ENCODE data around the gene LRP8.

The LRP8 gene

DNA sequence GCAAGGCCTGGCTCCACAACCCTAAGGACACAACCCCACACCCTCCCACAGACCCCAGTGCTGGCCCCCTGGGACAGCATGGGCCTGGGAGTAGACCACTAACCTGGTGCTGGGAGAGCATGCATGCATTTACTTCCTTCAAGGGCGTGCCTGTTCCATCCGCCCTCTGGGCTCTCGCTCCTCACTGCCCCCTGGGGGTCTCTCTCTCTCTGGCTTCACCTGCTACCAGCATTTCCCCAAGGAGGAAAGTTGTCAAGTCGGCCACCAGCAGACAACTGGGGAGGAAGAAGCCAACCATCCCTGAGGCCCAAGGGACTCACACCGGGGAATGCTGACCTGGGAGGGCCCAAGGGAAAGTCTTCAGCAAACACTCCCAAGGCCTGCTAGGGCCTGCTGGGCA is 6.5 kb downstream of the LRP8 start:
- DNase-seq: no peak

DNA sequence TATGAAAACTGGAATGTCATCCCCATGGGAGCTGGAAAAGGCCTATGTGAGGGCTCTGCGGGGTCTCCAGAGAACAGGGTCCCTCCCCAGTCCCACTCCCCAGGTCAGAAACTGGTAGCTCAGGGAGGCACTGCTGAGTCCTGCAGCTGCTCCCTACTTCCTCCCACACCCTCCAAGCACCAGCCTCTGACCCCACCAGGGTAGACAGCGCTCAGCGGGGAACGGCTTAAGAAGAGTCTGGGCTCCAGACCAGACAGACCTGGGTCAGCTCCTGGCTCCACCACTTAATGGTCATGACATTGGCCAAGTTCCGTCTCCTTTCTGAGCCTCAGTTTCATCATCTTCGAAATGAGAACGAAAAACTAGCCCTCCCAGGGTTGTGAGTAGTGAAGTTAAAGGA is 7.2 kb downstream of the LRP8 start:
- DNase-seq: no peak

DNA sequence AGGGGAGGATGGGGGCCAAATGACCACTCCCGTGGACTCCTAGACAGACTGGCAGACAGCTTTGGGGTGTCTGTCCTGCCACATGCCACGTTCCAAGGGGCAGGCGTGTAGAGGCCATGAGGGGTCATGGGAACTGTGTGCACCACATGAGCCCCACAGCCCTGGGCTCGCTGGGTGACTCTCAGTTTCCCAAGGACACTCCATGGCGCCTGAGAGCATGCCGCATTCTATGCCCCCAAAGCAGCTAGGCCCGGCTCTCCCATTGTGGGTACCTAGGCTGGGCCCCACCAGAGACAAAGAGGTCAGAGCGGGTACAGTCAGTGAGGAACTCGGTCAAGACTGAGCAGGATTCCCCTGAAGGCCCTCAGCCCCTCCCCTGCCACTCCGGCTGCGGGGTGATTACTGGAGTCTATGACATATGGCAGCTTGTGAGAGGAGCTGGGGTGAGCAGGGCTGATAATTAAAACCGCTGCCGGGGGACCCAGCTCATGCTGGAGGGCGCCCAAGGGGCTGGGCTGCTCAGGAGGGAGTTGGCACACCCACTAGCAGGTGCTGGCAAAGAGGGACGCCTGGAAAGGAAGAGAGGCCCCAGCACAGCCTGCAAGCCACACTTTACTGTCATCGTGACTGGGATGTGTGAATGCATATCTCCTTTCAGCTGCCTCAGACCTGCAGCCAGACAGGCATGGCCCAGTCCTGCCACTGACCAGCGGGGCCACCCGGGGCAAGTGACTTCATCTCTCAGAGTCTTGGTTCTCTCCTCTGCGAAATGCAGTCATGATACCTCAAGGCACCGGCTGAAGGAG is 8.4 kb downstream of the LRP8 start:
- no peak for DNase-seq

DNA sequence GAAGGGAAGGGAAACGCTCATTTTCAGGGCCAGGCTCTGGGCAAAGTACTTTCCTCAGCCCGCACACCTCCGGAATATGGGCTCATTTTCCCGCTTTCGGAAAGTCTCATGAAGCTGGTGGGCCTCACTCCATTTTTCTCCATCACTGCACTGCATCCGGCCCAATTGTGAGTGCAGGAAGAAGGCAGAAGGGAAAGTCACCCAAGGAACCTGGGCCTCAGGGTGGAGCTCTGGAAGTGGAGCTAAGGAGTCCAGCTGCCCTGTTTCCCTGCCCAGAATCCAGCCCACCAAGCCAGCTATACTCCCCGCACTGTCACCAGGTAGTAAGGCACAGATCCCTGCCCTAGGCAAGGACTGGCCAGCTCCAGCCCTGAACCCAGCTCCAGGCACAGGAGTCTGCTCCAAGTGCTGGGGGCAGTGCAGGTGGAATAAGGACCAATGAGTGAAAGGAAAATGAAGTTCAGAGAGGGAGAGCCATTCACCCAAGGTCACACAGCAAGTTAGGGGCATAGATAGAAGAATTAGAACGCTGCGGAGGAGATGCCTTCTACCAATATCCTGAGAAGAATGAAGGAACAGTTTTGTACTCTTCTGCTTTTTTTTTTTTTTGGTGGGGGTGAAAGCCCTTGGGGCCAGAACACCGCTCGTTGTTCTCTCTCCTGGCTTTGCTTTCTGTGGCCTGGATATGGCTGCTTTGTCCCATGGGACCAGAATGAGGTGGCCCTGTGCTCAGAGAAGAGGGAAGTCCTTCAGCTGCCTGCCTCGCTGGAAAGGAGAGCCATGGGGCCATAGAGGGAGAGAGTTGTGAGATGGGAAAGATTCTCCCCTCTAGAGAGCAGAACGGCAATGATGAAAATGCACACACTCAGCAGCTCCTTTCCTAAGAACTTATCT is 10.0 kb downstream of the LRP8 start:
- DNase-seq: no peak

DNA sequence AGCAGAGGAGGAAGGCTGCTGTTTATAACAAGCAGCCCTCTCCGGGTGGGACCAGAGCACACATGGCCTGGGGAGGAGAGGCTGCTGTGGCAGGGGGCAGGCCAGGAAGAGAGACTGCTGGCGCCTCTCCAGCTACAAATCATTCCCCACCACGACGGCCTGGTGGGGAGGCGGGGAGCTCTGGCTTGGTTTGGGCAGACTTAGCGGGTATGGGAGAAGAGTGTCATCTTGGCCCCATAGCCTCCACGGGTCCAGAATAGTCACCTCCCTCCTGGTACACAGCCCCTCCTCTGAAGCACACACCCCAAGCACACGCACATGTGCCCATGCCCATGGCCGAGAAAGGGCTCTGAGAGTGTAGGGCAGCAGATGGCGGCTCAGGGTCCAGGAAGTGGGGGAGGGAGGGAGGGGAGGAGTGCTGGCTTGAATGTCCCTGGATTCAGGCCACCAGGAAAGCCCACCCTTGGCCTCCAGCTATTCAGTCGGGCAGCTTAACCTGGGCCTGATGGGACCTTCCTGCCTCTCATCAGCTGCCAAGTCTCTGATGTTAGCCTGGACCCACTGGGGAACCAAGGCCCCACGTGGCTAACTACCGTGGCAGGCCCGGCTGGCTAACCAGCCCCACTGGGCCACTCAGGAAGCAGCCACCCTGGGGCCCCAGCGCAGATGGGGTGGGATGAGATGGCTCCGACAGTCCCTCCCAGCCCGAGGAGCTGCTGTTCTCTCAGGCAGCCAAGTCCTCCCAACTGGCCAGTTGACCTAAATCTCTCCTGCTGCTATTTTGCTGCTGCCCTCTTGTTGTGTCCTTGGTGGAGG is 10.9 kb downstream of the LRP8 start:
- no peak for DNase-seq

DNA sequence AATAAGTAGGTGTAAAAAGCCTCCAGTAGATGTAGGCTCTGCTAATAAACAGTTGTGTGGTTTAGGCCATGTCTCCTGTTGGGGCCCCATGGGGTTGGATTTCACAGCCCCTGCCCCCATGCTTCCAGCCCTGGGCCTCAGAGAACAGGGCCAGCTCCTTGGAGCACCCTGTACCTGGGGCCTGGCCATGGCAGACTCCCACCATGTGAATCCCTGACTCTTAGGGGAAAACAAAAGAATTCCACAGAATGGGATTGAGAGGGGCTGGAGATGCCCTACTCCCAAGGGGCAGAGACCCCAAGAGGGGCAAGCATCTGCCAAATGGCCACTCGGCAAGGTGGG is 11.5 kb downstream of the LRP8 start:
- no peak for DNase-seq

DNA sequence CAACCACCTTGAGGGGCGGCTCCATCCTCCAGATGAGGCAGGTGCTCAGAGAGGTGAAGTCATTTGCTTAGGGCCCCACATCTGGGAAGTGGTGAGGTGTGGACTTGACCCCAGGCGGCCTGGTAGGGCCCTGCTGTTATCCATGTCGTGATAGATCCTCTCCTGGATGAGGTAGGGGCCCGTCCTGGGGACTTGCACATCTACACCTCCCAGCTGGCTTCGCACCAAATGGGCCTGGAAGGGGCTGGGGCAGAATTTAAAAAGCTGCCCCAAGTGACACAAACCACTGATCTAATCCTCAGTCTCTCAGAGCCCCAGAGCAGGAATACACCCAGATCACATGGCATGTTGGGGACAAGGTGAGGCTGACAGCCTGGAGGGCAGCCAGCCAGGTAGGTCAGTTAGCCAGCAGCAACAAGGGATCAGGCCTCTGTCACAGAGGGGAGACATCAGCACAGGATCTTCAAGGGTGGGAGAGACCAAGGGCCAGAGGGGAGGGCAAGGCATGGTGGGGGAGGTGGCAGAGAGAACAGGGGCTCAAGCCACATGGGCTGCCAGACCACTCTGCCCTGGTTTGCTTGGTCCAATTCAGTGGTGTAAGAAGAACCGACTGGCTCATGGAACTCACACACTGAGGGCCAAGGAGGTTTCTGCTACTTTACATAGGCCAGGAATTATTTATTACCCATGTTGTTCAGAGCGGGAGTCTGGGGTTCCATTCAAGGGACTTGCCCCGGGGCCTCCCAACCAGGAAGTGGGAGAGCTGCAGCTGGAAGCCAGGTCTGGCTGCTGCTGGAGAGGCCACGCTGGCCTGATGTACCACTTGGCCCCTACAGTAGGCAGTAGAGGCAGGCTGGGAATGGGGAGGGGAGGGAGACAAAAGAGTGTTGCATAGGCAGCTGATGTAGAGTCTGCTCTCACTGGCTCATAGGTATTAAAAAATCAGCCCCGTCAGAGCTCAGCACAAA is 12.1 kb downstream of the LRP8 start:
- no peak for DNase-seq

DNA sequence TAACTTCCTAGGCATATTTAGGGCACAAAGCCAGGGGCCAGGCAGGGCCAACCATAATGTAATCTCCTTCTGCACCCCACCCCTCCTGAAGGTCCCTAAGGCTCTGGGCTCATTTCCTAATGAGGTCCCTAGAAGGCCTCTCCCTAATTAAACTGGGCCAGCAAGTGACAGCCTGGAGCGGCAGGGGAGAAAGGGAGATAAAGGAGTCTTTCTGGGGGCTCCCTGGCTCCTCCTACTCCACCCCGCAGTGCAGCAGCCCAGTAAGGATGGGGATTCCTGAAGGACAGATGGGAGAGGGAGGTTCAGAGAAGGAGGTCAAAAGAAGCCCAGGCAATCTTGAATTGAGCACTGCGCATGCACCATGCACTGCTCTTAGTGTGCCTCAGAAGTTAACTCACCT is 12.8 kb downstream of the LRP8 start:
- DNase-seq: no peak

DNA sequence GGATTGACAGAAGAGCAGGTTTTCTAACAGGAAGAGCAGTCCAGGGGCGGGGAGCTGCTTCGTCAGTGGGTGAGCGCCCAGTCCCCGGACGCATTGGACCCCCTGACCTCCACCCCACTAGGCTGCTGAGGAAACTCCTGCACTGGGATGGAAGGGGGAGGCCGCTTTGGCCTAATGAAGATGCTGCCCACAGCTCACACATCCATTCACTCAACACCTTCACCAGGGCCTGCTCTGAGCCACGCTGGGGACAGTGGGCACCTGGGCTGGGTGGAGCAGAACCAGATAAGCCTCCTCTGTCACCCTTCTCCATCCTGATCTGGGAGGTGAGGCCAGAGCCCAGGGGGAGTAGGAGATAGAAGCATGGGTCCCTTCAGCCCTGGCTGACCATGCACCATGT is 13.3 kb downstream of the LRP8 start:
- DNase-seq: no peak

DNA sequence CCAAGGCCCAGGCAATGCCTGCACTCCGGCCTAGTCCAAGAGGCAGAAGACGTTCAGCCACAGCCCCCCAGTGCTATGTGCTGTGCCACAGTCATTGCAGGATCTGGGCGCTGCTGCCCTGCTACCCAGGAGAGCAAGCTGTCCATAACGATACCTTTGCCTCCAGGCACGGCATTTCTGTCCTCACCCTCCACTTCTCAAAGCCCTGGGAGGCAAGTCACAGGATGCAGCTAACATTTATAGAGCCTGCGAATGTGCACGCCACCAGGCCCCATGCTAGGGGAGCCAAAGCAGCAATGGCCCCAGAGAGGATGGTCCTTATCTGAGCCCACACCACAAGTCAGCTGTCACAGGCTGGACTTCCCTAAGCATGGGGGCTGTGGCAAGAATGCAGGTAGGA is 13.8 kb downstream of the LRP8 start:
- DNase-seq: no peak

DNA sequence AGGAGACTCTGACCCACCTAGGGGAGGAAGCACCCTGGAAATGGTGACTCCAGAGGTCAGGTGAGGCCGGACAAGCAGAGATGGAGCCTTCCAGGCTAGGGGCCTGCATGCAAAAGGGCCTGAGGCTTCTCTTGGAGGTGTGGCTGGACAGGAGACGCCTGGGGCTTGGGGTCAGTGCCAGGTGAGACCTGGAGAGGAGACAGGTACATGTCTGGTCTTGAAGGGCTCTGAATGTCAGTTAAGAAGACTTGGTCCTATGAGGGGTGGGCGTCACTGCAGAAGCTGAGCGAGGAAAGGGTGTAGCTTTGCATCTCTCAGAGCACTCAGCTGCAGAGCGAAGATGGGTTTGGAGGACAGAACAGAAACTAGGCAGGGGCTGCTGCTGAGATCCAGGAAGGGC is 14.3 kb downstream of the LRP8 start:
- no peak for DNase-seq

DNA sequence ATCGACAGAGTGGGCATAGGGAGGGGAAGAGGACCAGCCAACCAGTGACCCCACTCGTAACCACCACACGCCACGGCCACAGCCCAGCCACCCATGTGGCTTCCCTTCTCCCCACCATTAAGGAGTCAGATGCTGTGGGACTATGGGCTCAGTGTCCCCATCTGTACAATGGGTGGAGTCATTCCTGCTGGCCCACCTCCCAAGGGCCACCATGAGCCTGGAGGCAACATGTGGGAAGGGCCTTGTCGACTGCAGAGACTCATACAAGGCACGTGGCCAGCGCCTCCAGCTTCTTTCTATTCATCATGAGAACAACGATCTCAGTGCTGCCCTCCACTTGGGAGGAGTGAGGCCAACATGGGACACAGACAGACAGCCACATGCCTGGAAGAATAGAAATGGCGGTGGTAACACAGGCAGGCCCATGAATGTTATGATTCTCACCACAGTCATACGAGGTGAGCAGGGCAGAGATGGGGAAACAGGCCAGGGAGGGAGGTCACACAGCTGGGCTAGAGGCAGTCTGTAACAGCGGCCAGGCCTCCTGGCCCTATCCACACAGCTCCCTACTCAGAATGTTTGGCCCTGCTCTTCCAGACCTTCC is 16.1 kb downstream of the LRP8 start:
- DNase-seq: no peak

DNA sequence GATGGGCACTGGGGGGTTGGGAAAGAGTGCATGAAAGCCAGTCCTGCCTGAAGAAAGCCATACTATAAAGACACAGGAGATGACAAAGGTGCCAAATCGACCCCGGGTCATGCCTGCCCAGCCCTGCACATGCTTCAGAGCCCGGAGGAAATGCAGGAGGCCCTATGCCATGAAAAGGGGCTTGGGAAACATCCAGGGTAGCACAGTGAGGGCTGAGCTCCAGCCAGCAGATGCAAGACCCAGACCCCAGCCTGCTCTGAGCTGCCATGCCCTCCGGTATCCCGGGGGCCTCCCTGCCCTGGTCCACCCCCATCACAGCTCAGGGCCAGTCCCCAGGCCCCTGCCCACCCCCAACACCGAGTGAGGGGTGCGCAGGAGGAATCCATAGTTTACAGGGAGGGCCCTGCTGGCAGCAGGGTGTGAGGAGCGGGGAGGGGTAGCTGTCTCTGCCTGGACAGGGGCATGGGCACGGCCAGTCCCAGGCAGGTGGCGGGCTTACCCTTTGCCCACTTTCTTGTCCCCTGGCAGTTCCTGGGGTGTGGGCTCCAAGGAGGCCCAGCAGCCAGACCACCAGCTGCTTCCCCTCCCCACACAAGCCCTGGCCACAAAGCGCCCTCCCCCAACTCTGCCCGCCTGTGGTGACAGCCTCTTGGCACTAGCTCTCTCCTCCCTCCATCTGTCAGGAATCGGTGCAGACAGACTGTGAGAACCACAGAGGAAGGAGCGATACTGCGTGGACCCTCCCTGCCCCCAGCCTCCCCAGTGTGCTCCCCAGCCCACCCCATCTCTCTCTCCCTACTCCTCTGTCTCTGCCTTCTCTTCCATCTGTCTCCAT is 16.8 kb downstream of the LRP8 start:
- DNase-seq: no peak

DNA sequence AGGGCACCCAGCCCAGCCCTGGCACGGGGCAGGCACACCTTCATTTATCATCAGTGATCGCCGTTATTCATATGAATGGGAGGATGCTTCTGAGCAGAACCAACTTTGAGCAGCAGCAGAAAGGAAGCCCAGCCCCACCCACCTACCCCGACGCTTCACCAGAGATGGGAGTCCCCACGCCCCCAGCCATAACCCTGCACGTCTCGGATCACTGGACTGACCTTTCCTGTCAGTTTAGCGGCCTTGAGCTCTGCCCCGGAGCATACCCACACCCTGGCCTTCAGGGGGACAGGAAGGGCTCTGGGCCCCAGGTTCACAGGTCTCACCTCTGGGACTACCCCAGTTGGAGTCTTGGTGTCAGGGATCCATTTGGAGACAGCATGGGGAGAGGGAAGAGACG is 18.1 kb downstream of the LRP8 start:
- no peak for DNase-seq

DNA sequence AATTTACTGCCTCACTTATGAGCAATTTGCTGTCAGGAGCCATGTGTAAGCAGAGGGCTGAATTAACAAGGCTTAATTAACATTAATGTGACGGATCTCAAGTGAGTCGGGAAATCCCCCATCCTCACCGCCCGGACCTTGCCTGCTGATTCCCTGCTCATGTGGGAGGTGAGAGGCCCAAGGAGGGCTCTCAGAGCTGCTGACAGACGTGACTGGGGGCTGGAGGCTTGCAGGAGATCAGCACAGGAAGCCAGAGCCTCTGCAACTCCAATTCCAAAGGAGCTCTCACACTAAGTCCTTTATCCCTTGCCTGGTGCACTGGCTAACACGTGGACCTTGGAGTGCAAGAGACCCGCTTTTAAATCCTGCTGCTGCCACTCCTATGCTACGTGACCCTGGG is 19.4 kb downstream of the LRP8 start:
- DNase-seq: no peak

DNA sequence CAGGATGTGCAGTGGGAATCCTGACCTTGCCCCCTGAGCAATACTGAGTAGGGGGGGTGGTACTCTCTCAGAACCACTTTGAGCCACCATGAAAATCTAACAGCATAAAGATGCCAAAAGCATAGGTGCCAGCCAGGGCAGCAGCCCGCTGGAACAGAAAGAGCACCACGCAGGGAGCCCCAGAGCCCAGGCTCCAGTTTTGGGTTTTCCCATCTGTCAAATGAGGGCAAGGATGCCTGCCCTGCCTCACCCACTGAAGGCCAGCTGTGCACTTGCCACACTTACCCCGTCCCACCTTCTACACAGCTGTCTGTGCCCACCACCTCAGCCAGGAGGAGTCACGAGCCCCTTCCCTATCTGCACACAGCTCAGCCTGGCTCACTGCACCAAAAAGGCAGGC is 20.8 kb downstream of the LRP8 start:
- no peak for DNase-seq

DNA sequence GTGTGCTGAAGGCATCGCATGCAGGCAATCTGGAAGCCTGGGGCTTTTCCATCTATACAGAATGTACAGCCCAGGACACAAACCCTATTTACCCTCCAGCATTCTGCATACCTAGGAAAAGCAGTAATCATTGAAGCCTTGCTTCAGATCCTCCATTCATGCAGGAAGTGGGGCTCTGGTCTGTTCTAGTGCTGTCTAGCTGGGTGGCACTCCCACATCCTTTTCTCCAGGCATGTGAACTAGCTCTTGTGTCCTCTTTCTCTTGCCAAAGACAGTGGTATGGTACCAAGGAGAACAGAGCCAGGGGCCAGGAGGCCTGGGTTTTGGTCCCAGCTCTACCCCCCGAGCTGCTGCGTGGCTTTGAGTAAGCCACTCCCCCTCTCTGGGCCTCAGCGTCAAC is 21.7 kb downstream of the LRP8 start:
- no peak for DNase-seq

DNA sequence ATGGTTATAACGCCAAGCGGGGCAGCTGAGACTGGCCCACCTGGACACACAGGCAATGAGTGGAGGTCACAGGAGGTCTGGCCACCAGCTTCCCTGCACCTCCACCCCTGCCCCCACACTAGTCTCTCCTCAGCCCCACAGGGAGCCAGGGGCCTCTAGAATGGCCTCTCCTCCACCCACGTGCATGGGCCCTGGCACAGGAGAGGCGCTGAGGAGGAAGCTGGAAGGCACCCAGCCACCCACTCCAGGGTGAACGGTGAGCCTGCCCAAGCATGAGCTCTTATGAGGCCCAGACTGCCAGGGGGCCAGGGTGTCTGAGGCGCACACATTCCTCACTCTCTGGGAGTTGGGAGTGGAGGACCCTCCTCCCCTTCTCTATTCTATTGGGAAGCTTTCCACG is 22.2 kb downstream of the LRP8 start:
- no peak for DNase-seq

DNA sequence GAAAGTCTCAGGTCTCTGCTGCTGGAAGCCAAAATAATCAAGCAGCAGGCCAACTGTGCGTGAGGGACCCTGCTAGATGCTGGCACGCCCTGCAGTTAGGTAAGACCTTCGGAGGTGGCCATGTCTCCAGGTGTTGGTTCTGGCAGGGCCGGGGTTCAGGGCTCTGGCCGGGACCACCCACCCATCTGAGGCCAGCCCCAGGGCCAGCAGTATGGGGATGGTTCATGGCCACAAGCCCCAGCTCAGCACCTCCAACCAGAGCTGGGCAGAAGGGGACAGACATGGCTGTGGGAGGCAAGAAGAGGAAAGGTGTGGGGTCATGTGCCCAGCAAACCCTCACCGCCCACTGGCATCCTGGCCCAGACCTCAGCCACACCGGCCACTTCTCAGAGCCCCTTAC is 23.3 kb downstream of the LRP8 start:
- DNase-seq: no peak

DNA sequence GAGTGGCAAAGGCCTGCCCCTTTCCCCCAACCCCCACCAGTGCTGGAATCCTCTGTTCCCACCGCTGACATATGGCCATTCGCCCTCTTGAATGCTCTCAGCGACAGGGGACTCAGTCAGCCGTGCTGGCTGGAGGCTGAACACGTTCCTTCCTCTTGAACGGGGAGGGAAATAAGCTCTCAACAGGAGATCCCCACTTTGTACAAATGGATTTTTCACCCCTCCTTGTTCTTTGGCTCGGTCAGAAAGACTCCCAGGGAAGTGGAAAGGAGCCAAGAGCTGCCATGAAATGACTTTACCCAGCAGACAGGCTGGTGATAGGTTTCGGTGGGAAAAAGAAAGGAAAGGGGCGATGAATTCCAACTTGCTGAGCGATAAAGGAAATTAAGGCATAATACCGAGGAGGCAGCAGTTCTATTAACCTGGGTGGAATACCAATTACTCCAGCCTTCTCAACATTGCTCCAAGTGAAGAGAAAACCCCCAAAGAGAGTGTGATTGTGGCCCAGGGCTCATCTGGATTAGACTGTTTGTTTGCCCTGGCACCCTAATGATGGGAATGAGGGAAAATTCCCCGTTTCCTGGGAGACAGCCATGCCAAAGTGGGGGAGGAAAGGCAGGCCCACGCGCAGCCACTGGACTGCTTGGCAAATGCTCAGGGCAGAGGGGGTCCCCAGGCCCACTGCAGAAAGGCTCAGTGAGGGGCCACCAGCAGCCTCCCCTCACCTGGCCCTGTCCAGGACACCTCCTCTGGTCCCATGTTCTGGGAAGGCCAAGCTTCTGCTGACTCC is 23.9 kb downstream of the LRP8 start:
- DNase-seq: no peak
